ENCODE data around the gene GCH1.

Gene GCH1

GRCh38 chr14:54792288-54792687 is 110.3 kb downstream of the GCH1 start:
- no peak for TF ChIP-seq CTCF (IDR thresholded peaks at IDR 0.05; ENCODE audit: insufficient read depth, low read length, missing control alignments)
- ChIA-PET CTCF (interaction anchor here (0.7 to 7.9 kb wide), 5 partner anchors 12 to 228 kb away, joined by 3 to 66 read pairs (median 6); no protein-coding TSS in a partner anchor), POLR2A (interaction anchor here (0.6 kb wide), 1 partner anchor 525 kb away, joined by 3 read pairs; no protein-coding TSS in a partner anchor)

More at GRCh38 chr14:54792288-54792687, 110.3 kb downstream of the GCH1 start:
- DNase-seq (ENCODE audit: low read depth, low spot score): no peak
- H3K4me3 ChIP-seq (ENCODE audit: low read depth, low read length): no peak overlapping the region

All from AG04449 (cell line).